Activated B cell treated with CpG ODN at 0.5 μM for 24 hours (primary cell): ENCODE measurements around the gene RLN2. TPM values are rescaled to one million over a fixed set of nuclear protein-coding genes. Genes with fewer than 3 reads are reported as not detected.

Experiments used
- ATAC-seq: fragments of 200-7000 bp; cut with Tn5 transposase; one replicate; pipeline ENCODE4 v1.10.0; 2021; ENCODE audit warnings: low read depth, mild to moderate bottlenecking, moderate library complexity
- CTCF ChIA-PET: fragments of 350-600 bp; sonication (Branson Sonifier 250); formaldehyde crosslinking; loops from one replicate; lab custom pipeline; 2021; ENCODE audit warnings: antibody characterized with exemption; lab: Charles Lee
- POLR2A ChIA-PET: fragments of 350-600 bp; sonication (Branson Sonifier 250); formaldehyde crosslinking; loops from one replicate; lab custom pipeline; 2021; ENCODE audit warnings: antibody characterized with exemption; lab: Charles Lee
- DNase-seq: peaks from one replicate; pipeline ENCODE4 v3.0.0; 2022
- H3K27ac Mint-ChIP-seq: one replicate; pipeline ENCODE4 v1.8.0; 2020; ENCODE audit warnings: mixed read lengths
- H3K27me3 Mint-ChIP-seq: one replicate; pipeline ENCODE4 v1.8.0; 2021; ENCODE audit warnings: mixed read lengths
- H3K36me3 Mint-ChIP-seq: one replicate; pipeline ENCODE4 v1.8.0; 2021; ENCODE audit warnings: low read depth, mixed read lengths
- H3K4me1 Mint-ChIP-seq: one replicate; pipeline ENCODE4 v1.8.0; 2021; ENCODE audit warnings: mixed read lengths
- H3K4me3 Mint-ChIP-seq: one replicate; pipeline ENCODE4 v1.8.0; 2020; ENCODE audit warnings: mild to moderate bottlenecking, mixed read lengths
- H3K9me3 Mint-ChIP-seq: one replicate; pipeline ENCODE4 v1.8.0; 2020; ENCODE audit warnings: mixed read lengths
- CTCF ChIP-seq: fragments of 200-600 bp; IDR thresholded peaks from one replicate; pipeline ENCODE4 v1.8.0; 2022; ENCODE audit warnings: antibody characterized with exemption, mild to moderate bottlenecking
- intact Hi-C: fragments of 100-400 bp; cut with micrococcal nuclease; formaldehyde crosslinking; loops from one replicate; pipeline ENCODE4 v1.15.1; 2024
- total RNA-seq: library from RNA; stranded (reverse); gene quantifications from 2 replicates; pipeline ENCODE4 v1.2.3, GENCODE V29; 2022

The RLN2 gene
- total RNA-seq, 1 donor from 2014 or later, result 1.9 TPM

GRCh38 chr9:5310851-5311250 is 6.3 kb upstream of the RLN2 start:
- Mint-ChIP-seq H3K27ac (no peak overlapping the region), H3K36me3 (peaks cover 11% of the 10 kb centered on the region), H3K9me3 (peaks cover 10% of the 10 kb centered on the region), H3K4me3 (no peak overlapping the region), H3K27me3 (no peaks in the 10 kb centered on the region), H3K4me1 (no peaks in the 10 kb centered on the region)
- no peak for TF ChIP-seq CTCF
- ChIA-PET POLR2A (no interaction called here), CTCF (no interaction called here)
- DNase-seq (no peak), ATAC-seq (no peak)
- intact Hi-C loops, result no loop called here

DNA sequence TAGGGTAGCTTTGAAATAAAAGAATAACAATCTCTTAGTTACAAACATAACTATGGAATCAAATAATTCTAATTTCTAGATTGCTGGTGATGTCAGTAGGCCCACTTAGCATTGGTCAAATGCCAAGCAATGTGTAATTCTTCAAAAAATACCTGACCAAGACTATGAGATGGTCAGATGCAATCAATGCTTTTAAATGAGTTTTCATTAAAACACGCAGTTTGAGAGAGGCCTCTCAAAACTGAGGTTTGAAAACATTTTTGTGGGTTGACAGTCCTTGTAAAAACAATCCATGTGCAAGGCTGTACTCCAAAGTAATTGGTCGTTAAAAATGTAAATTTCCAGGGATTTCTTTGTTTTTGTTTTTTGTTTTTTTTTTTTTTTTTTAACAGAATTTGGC is 1.2 kb upstream of the RLN2 start:
- intact Hi-C loops, result no loop called here
- Mint-ChIP-seq H3K4me1 (peaks cover 11% of the 10 kb centered on the region), H3K9me3 (no peaks in the 10 kb centered on the region), H3K4me3 (no peak overlapping the region), H3K27me3 (no peaks in the 10 kb centered on the region), H3K27ac (no peak overlapping the region), H3K36me3 (no peaks in the 10 kb centered on the region)
- CTCF ChIA-PET, result no interaction called here
- ATAC-seq (no peak), DNase-seq (no peak)
- no peak for TF ChIP-seq CTCF
- POLR2A ChIA-PET, result interaction anchor here (0.6 kb wide), 1 partner anchor 112 kb away, joined by 14 read pairs; no protein-coding TSS in a partner anchor

- ChIA-PET CTCF (no interaction called here), POLR2A (no interaction called here)
- DNase-seq, result no peak
- no peak for TF ChIP-seq CTCF
- Mint-ChIP-seq H3K36me3 (peaks cover 2% of the 10 kb centered on the region), H3K27ac (no peak overlapping the region), H3K27me3 (no peaks in the 10 kb centered on the region), H3K4me3 (no peak overlapping the region), H3K9me3 (no peaks in the 10 kb centered on the region), H3K4me1 (peaks cover 11% of the 10 kb centered on the region)
- intact Hi-C loops, result no loop called here
- no peak for ATAC-seq
Measured at GRCh38 chr9:5301544-5301943, 3.0 kb downstream of the RLN2 start.

DNA sequence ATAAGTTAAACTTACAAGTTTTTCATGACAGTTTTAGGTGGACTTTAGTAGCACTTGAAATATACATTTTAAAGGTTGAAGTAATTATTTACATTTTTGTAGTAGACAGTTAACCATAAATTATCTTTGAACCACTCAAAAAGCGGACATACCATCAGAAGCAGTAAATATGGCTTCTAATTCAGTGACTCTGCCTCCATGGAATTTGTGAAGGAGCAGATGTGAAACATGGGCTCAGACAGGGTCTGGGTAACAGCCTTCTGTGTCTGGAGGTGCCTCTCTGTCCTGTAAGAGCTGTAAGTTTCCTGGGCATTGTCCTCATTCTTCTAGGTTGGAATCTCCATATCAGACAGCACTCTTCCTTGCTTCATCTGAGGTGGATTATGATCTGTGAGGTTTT is 12.4 kb downstream of the RLN2 start:
- Mint-ChIP-seq H3K27me3 (peaks cover 7% of the 10 kb centered on the region), H3K4me1 (no peaks in the 10 kb centered on the region), H3K36me3 (no peaks in the 10 kb centered on the region), H3K4me3 (no peak overlapping the region), H3K27ac (no peak overlapping the region), H3K9me3 (peaks cover 9% of the 10 kb centered on the region)
- intact Hi-C loops, result no loop called here
- POLR2A ChIA-PET, result no interaction called here
- CTCF ChIA-PET, result no interaction called here
- ATAC-seq (no peak), DNase-seq (no peak)
- TF ChIP-seq CTCF, result no peak

- intact Hi-C loops, result no loop called here
- ATAC-seq (no peak), DNase-seq (no peak)
- H3K4me3 Mint-ChIP-seq, result no peak overlapping the region
- peaks cover 7% of the 10 kb centered on the region for H3K27me3 Mint-ChIP-seq
- ChIA-PET POLR2A (no interaction called here), CTCF (no interaction called here)
- no peaks in the 10 kb centered on the region for H3K36me3 Mint-ChIP-seq
- H3K27ac Mint-ChIP-seq, result no peak overlapping the region
- no peak for TF ChIP-seq CTCF
- peaks cover 10% of the 10 kb centered on the region for H3K9me3 Mint-ChIP-seq
- H3K4me1 Mint-ChIP-seq, result no peaks in the 10 kb centered on the region
Measured at GRCh38 chr9:5288591-5288990, 15.9 kb downstream of the RLN2 start.
